CD4-positive, alpha-beta T cell treated with Interleukin-17A for 1 hour (primary cell): Measurements from ENCODE around the gene COX8C.
"Not testable (repeated sequence)": the region's sequence is repeated elsewhere in the genome, so short reads cannot be mapped to it uniquely, and the experiment has no call there.

ENCODE experiments used
- DNase-seq: peaks from one replicate; pipeline ENCODE4 v3.0.0-alpha.2; 2020

The COX8C gene

GRCh38 chr14:93322929-93323599 is 23.9 kb upstream of the COX8C start:
- DNase-seq = no peak

- DNase-seq = no peak
Measured at GRCh38 chr14:93323600-93324174, 23.3 kb upstream of the COX8C start.

GRCh38 chr14:93326196-93326595 is 20.8 kb upstream of the COX8C start:
- DNase-seq = no peak

GRCh38 chr14:93328546-93328945 is 18.4 kb upstream of the COX8C start:
- no peak for DNase-seq

GRCh38 chr14:93329965-93330608 is 16.9 kb upstream of the COX8C start:
- no peak for DNase-seq

- DNase-seq = no peak
Measured at GRCh38 chr14:93330609-93331000, 16.4 kb upstream of the COX8C start.

- DNase-seq = no peak
Measured at GRCh38 chr14:93331002-93331727, 15.8 kb upstream of the COX8C start.

GRCh38 chr14:93331728-93332396 is 15.1 kb upstream of the COX8C start:
- DNase-seq = no peak

GRCh38 chr14:93332397-93332852 is 14.6 kb upstream of the COX8C start:
- no peak for DNase-seq

- peak; percentile 94 for DNase-seq
Measured at GRCh38 chr14:93332853-93333630, 13.9 kb upstream of the COX8C start, which contains the start of gene BTBD7. TSS of gene BTBD7 (minus strand) at chr14:93333036. CDS start at chr14:93296051, 36,985 bp downstream.

- DNase-seq = no peak
Measured at GRCh38 chr14:93333631-93334103, 13.3 kb upstream of the COX8C start.

- DNase-seq = no peak
Measured at GRCh38 chr14:93337143-93337753, 9.7 kb upstream of the COX8C start.

- no peak for DNase-seq
Measured at GRCh38 chr14:93337884-93338283, 9.1 kb upstream of the COX8C start.

- DNase-seq = no peak
Measured at GRCh38 chr14:93343266-93343665, 3.7 kb upstream of the COX8C start.

GRCh38 chr14:93343797-93344196 is 3.2 kb upstream of the COX8C start:
- DNase-seq = no peak

GRCh38 chr14:93347850-93348249 is 868 bp downstream of the COX8C start:
- no peak for DNase-seq

GRCh38 chr14:93348292-93348691 is 1.3 kb downstream of the COX8C start:
- no peak for DNase-seq

- not testable (repeated sequence) for DNase-seq
Measured at GRCh38 chr14:93354873-93355272, 7.9 kb downstream of the COX8C start.

- DNase-seq = no peak
Measured at GRCh38 chr14:93368996-93369712, 22.2 kb downstream of the COX8C start.

GRCh38 chr14:93369713-93370266 is 22.8 kb downstream of the COX8C start:
- peak; percentile 8 for DNase-seq
